NCI-H446 (cell line): ENCODE data around the gene CRB2.

Experiments used
- DNase-seq, 2 experiments: peaks; one replicate each; lab custom pipeline; 2025; lab: John Stamatoyannopoulos, UW

CRB2 gene

DNA sequence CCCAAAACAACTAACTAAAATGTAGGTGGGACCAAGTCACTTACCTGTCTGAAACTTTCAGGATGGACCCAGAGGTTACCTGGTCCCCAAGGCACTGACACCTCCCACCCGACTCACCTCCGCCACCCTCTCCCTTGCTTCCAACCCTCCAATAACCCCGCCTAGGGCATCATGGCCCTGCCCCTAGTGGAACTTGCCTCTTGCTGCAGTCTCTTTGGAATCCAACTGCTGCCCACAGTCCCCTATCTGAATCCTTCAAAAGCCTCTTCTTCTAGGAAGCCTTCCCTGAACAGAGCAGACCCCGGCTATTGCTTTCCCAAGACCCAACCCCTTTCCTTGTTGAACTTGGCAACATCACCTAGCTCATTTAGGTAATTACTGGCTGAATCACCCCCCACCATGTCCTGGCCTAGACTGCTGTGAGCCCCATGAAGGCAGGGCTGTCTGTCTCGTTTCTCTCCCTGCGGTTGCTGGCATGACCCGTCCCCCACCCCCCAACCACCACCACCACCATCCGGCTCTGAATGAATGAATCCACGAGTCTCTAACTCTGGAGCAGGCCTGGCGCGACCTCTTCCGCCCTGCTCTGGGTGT, 9.4 kb downstream of the CRB2 start:
- no peak for DNase-seq

DNA sequence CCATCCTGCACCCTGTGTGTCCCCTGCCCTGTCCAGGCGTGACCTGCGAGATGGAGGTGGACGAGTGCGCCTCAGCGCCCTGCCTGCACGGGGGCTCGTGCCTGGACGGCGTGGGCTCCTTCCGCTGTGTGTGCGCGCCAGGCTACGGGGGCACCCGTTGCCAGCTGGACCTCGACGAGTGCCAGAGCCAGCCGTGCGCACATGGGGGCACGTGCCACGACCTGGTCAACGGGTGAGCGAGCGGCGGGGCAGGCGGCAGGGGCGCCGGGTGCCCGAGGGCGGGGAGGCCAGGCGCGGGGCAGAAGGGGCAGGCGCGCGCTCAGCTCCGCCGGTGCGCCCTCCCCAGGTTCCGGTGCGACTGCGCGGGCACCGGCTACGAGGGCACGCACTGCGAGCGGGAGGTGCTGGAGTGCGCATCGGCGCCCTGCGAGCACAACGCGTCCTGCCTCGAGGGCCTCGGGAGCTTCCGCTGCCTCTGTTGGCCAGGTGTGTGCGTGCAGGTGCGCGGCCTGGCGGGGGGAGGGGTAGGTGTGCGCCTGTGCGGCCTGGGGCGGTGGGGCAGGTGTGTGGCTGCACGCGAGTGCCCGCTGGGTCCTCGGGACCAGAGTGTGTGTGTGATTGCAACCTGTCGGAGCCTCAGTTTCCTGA, 10.0 kb downstream of the CRB2 start:
- DNase-seq = no peak

- no peak for DNase-seq
Measured at GRCh38 chr9:123368023-123368422, 12.0 kb downstream of the CRB2 start.

GRCh38 chr9:123368536-123369153, 12.6 kb downstream of the CRB2 start:
- no peak for DNase-seq

- DNase-seq = no peak
Measured at GRCh38 chr9:123369296-123369695, 13.3 kb downstream of the CRB2 start.

- DNase-seq = no peak
Measured at GRCh38 chr9:123370108-123370507, 14.1 kb downstream of the CRB2 start.

DNA sequence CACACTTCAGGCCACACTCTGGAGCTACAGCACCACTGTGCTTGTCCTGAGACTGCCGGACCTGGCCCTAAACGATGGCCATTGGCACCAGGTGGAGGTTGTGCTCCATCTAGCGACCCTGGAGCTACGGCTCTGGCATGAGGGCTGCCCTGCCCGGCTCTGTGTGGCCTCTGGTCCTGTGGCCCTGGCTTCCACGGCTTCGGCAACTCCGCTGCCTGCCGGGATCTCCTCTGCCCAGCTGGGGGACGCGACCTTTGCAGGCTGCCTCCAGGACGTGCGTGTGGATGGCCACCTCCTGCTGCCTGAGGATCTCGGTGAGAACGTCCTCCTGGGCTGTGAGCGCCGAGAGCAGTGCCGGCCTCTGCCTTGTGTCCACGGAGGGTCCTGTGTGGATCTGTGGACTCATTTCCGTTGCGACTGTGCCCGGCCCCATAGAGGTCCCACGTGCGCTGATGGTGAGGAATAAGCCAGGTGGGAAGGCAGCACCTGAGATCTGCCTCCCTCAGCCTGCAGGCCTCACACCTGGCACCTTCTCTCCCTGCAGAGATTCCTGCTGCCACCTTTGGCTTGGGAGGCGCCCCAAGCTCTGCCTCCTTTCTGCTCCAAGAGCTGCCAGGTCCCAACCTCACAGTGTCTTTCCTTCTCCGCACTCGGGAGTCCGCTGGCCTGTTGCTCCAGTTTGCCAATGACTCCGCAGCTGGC, 14.7 kb downstream of the CRB2 start:
- no peak for DNase-seq

DNA sequence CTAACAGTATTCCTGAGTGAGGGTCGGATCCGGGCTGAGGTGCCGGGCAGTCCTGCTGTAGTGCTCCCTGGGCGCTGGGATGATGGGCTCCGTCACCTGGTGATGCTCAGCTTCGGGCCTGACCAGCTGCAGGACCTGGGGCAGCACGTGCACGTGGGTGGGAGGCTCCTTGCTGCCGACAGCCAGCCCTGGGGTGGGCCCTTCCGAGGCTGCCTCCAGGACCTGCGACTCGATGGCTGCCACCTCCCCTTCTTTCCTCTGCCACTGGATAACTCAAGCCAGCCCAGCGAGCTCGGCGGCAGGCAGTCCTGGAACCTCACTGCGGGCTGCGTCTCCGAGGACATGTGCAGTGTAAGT, 15.2 kb downstream of the CRB2 start:
- no peak for DNase-seq

- DNase-seq = no peak
Measured at GRCh38 chr9:123371805-123372590, 16.0 kb downstream of the CRB2 start.

DNA sequence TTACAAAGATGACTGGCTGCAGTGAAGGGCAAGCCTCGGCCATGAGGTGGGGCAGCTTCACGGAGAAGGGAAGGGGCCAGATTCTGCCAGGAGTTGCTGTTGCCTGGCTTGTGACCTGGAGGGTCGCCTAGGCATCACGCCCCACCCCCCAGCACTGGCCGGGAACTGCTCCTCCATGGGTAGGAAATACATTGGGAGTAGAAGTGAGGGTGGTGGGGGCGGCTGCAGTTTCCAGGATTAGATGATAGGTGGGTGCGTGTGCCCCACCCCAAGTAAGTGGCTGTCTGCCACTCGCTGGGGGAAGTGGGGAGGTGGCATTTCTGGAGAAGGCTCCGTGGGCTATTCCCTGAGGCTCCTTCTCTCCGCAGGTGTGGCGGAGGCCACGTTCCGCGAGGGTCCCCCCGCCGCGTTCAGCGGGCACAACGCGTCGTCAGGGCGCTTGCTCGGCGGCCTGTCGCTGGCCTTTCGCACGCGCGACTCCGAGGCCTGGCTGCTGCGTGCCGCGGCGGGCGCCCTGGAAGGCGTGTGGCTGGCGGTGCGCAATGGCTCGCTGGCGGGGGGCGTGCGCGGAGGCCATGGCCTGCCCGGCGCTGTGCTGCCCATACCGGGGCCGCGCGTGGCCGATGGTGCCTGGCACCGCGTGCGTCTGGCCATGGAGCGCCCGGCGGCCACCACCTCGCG, 16.9 kb downstream of the CRB2 start:
- DNase-seq = no peak

DNA sequence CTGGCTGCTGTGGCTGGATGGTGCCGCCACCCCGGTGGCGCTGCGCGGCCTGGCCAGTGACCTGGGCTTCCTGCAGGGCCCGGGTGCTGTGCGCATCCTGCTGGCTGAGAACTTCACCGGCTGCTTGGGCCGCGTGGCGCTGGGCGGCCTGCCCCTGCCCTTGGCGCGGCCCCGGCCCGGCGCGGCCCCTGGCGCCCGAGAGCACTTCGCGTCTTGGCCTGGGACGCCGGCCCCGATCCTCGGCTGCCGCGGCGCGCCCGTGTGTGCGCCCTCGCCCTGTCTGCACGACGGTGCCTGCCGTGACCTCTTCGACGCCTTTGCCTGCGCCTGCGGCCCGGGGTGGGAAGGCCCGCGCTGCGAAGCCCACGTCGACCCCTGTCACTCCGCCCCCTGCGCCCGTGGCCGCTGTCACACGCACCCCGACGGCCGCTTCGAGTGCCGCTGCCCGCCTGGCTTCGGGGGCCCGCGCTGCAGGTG, 17.5 kb downstream of the CRB2 start:
- no peak for DNase-seq

DNA sequence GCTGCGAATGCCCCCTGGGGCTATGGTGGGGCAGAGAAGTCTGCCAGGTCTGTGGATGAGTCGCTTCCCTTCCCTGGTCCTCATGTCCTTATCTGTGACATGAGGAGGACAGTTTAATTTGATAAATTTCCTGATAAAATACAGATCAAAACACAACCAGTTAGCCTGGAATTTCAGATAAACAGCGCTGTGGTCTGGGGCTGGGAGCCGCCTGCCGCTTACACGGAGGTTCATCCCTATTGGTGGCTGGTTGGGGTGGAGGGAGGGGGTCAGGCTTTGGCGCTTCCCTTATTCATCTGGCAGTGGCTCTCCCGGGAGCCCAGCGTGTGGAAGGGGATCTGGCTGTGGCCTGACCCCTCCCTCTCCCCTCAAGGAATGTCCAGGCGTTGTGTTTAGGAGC, 17.9 kb downstream of the CRB2 start:
- no peak for DNase-seq

DNA sequence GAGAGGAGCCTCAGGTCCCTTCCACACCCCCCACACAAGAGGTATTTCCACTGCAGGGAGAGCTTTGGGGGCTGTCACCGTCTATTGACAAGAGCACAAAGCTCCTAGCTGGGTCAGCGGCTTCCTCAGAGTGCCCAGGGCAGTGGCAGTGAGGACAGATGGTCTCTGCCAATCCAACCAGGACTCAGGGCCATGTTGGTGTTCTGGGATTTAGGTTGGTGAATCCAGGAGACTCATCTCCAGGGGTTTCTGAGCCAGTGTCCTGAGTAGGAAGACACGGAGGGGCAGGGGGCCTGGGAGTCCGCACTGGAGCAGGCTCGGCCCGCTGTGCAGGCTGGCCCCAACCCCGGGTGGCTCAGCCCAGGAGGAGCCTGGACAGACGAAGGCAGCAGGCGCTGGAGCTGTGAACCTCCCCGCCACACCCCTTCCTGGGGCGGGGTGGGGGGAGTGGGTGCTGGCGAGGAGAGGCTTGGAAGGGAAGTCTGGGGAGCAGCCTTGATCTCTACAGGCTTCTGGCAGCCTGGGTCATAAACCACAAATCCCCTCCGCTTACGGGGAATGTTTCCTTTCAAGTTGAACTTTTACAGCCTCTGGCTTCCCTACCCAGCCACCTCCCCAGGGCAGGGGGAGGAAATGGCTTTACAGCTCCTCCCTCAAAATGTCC, 19.6 kb downstream of the CRB2 start:
- DNase-seq = peak; percentile 25 to 51

GRCh38 chr9:123376218-123377071, 20.4 kb downstream of the CRB2 start:
- no peak for DNase-seq

- DNase-seq = no peak
Measured at GRCh38 chr9:123377211-123377971, 21.4 kb downstream of the CRB2 start.

GRCh38 chr9:123378025-123378424, 22.0 kb downstream of the CRB2 start:
- DNase-seq = no peak

GRCh38 chr9:123378956-123379660, 23.1 kb downstream of the CRB2 start:
- no peak for DNase-seq

DNA sequence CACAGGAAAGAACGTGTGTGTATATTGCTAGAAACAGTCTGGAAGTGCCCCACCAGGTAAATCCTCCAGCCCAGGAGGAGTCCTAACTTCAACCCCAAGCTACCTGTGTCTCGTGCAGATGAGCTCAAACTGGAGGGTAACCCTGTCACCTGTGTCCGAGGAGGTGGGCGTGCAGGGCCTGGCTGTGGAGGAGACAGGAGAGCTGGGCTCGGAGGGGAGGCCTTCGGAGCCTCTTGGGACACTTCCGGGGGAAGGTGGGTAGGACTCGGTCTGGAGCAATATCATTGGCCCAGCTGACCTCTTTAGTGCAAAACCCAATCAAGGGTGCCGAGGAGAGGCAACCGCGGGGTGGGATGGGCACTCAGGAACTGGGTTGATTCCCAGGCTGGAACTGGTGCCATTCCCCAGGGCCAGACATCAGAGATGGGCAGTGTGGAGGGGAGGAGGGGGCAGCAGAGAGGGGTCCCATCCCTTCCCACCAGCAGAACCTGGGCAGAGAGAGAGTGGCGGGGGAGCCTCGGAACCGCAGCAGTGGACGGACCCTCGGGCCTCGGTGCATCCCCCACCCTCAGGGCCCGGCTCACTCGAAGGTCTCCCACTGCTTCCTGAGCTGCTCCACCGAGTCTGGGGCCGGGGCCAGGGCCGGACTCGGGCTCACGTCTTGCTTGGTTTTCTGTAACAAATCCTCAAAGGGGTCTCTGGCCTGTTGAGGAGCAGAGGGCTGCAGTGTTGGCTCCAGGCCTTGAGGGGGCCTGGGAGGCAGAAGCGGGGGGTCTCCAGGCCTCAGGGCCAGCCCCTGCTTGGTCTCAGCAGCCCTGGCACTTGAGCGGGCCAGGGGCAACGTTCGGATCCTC, 25.1 kb downstream of the CRB2 start:
- no peak for DNase-seq
